Measurements from ENCODE around the gene BAAT.

DNA sequence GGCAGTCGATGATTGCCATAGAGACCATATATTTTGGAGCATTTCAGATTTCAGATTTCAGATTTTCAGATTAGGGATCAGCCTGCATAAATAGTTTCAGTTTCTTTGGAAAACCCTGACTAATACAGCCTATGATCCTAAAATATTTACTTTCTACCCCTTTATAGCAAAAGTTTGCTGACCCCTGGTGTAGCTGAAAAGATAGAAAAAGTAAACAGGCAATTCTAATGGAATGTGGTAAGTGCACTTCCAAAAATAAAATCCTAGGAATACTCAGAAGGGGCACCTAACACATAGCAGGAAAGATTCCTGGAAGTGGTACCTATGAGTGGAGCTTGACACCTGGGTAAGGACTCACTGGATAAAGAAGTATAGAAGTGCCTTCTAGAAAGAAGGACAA is 34.5 kb downstream of the BAAT start:
- no peak for TF ChIP-seq POLR2A (IDR thresholded peaks at IDR 0.05)
- TF ChIP-seq, protein P1, sequence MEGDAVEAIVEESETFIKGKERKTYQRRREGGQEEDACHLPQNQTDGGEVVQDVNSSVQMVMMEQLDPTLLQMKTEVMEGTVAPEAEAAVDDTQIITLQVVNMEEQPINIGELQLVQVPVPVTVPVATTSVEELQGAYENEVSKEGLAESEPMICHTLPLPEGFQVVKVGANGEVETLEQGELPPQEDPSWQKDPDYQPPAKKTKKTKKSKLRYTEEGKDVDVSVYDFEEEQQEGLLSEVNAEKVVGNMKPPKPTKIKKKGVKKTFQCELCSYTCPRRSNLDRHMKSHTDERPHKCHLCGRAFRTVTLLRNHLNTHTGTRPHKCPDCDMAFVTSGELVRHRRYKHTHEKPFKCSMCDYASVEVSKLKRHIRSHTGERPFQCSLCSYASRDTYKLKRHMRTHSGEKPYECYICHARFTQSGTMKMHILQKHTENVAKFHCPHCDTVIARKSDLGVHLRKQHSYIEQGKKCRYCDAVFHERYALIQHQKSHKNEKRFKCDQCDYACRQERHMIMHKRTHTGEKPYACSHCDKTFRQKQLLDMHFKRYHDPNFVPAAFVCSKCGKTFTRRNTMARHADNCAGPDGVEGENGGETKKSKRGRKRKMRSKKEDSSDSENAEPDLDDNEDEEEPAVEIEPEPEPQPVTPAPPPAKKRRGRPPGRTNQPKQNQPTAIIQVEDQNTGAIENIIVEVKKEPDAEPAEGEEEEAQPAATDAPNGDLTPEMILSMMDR (IDR thresholded peaks at IDR 0.05) = no peak
- no peak for TF ChIP-seq POLR2AphosphoS5 (IDR thresholded peaks at IDR 0.05)
